ENCODE results near the gene DEFB112.

DEFB112 gene

GRCh38 chr6:50049829-50050228 is at the start of gene DEFB112:
Gene DEFB112 (minus strand): TSS chr6:50049929. CDS start chr6:50049869, 60 bp downstream.
- no peak for DNase-seq

- DNase-seq, result no peak
Observed at GRCh38 chr6:50098641-50098993, 48.9 kb upstream of the DEFB112 start.

- DNase-seq, result no peak
Observed at GRCh38 chr6:50097966-50098640, 48.4 kb upstream of the DEFB112 start.

GRCh38 chr6:50096296-50096695 is 46.6 kb upstream of the DEFB112 start:
- no peak for DNase-seq

GRCh38 chr6:50093938-50094272 is 44.2 kb upstream of the DEFB112 start:
- no peak for DNase-seq

GRCh38 chr6:50093116-50093937 is 43.6 kb upstream of the DEFB112 start:
- no peak for DNase-seq

- no peak for DNase-seq
Observed at GRCh38 chr6:50091641-50092040, 41.9 kb upstream of the DEFB112 start.

GRCh38 chr6:50089911-50090310 is 40.2 kb upstream of the DEFB112 start:
- no peak for DNase-seq

GRCh38 chr6:50087231-50087954 is 37.7 kb upstream of the DEFB112 start:
- no peak for DNase-seq

GRCh38 chr6:50077385-50077784 is 27.7 kb upstream of the DEFB112 start:
- no peak for DNase-seq

GRCh38 chr6:50076431-50076830 is 26.7 kb upstream of the DEFB112 start:
- DNase-seq, result no peak

GRCh38 chr6:50071921-50072320 is 22.2 kb upstream of the DEFB112 start:
- DNase-seq, result no peak

- DNase-seq, result no peak
Observed at GRCh38 chr6:50070101-50070500, 20.4 kb upstream of the DEFB112 start.

GRCh38 chr6:50062051-50062450 is 12.3 kb upstream of the DEFB112 start:
- DNase-seq, result peak; percentile 11

- DNase-seq, result no peak
Observed at GRCh38 chr6:50056242-50056641, 6.5 kb upstream of the DEFB112 start.

GRCh38 chr6:50047026-50047425 is 2.7 kb downstream of the DEFB112 start:
- no peak for DNase-seq

GRCh38 chr6:50030777-50031562 is 18.8 kb downstream of the DEFB112 start:
- peak; percentile 50 for DNase-seq

GRCh38 chr6:50030350-50030749 is 19.4 kb downstream of the DEFB112 start:
- DNase-seq, result no peak

- no peak for DNase-seq
Observed at GRCh38 chr6:50025258-50025657, 24.5 kb downstream of the DEFB112 start.

GRCh38 chr6:50021894-50022293 is 27.8 kb downstream of the DEFB112 start, which contains the start of gene DEFB110:
Gene DEFB110 (minus strand): TSS chr6:50021994. CDS start chr6:50021935, 59 bp downstream.
- DNase-seq, result no peak

GRCh38 chr6:50007819-50008218 is 41.9 kb downstream of the DEFB112 start:
- no peak for DNase-seq

GRCh38 chr6:50003139-50003538 is 46.6 kb downstream of the DEFB112 start:
- DNase-seq, result no peak

GRCh38 chr6:49995278-49995677 is 54.5 kb downstream of the DEFB112 start:
- DNase-seq, result no peak

All from hematopoietic multipotent progenitor cell treated with erythropoietin and hydrocortisone succinate and interleukin-3 and kit ligand, for 6 days (in vitro differentiated cells).